ENCODE results near the gene HEATR5A. TPM values are rescaled to one million over a fixed set of nuclear protein-coding genes. Genes with fewer than 3 reads are reported as not detected.

The HEATR5A gene
- total and polyA plus RNA-seq, 2 of the 13 experiments (the other 11 are each of a cell fraction or from before 2014, with no cell fraction given) = 36.4 to 105 TPM

GRCh38 chr14:31291210-31291609 lies 129.1 kb downstream of the HEATR5A start (continued):
- TF ChIP-seq NR2F6 (IDR thresholded peaks at IDR 0.05) (no peak), NR2F6 (CRISPR knock-in tag; IDR thresholded peaks at IDR 0.05) (no peak), ZNF552 (CRISPR knock-in tag; IDR thresholded peaks at IDR 0.05; ENCODE audit: borderline replicate concordance) (no peak), SOX6 (IDR thresholded peaks at IDR 0.05) (no peak), SOX6 (CRISPR knock-in tag; IDR thresholded peaks at IDR 0.05) (0 out of 2 replicates have a peak, but pooled peaks have one; percentile 15), ZNF451 (CRISPR knock-in tag; IDR thresholded peaks at IDR 0.05) (no peak), ZNF235 (CRISPR knock-in tag; IDR thresholded peaks at IDR 0.05; ENCODE audit: borderline replicate concordance) (no peak), FOXP4 (CRISPR knock-in tag; IDR thresholded peaks at IDR 0.05) (peak; percentile 64; the same call in 1 of the 2 replicates), SRF (IDR thresholded peaks at IDR 0.05; ENCODE audit: low read depth, low read length) (no peak), ZNF605 (CRISPR knock-in tag; IDR thresholded peaks at IDR 0.05) (no peak), LBX2 (CRISPR knock-in tag; IDR thresholded peaks at IDR 0.05; ENCODE audit: borderline replicate concordance) (no peak), FLYWCH1 (CRISPR knock-in tag; IDR thresholded peaks at IDR 0.05) (no peak), TARDBP (CRISPR knock-in tag; IDR thresholded peaks at IDR 0.05) (0 out of 2 replicates have a peak, but pooled peaks have one; percentile 27), CEBPB (IDR thresholded peaks at IDR 0.05; ENCODE audit: borderline replicate concordance, low read depth, low read length) (no peak), SETDB1 (CRISPR knock-in tag; IDR thresholded peaks at IDR 0.05; ENCODE audit: borderline replicate concordance) (no peak), ZMYM4 (CRISPR knock-in tag; IDR thresholded peaks at IDR 0.05) (0 out of 2 replicates have a peak, but pooled peaks have one; percentile 42), ZNF335 (CRISPR knock-in tag; IDR thresholded peaks at IDR 0.05) (no peak), BRD4 (CRISPR knock-in tag; IDR thresholded peaks at IDR 0.05) (no peak), TAF15 (IDR thresholded peaks at IDR 0.05; ENCODE audit: low read depth, low read length, poor library complexity, severe bottlenecking) (no peak), SMYD3 (CRISPR knock-in tag; IDR thresholded peaks at IDR 0.05) (0 out of 2 replicates have a peak, but pooled peaks have one; percentile 31), ZNF503 (CRISPR knock-in tag; IDR thresholded peaks at IDR 0.05) (no peak), ZNF460 (CRISPR knock-in tag; IDR thresholded peaks at IDR 0.05; ENCODE audit: borderline replicate concordance) (no peak), TEAD3 (CRISPR knock-in tag; optimal IDR thresholded peaks at IDR 0.05; ENCODE audit: borderline replicate concordance) (no peak), ZBTB39 (CRISPR knock-in tag; IDR thresholded peaks at IDR 0.05) (no peak), ZMYM2 (CRISPR knock-in tag; IDR thresholded peaks at IDR 0.05) (0 out of 2 replicates have a peak, but pooled peaks have one; percentile 53), BRCA1 (CRISPR knock-in tag; IDR thresholded peaks at IDR 0.05) (no peak), ASH2L (IDR thresholded peaks at IDR 0.05; ENCODE audit: insufficient read length, low read depth, low read length) (no peak), MBD4 (IDR thresholded peaks at IDR 0.05; ENCODE audit: borderline replicate concordance, low read length) (no peak)
